SK-N-SH (cell line): ENCODE results near the gene ACOT7. TPM values are rescaled to one million over a fixed set of nuclear protein-coding genes. Genes with fewer than 3 reads are reported as not detected.

Source experiments
- CTCF ChIA-PET: fragments of 300-600, 350-600 bp; formaldehyde crosslinking; extraction: SDS; loops from one replicate; lab custom pipeline; 2021; lab: Yijun Ruan, JAX
- POLR2A ChIA-PET: fragments of 350-600 bp; sonication (Branson Sonifier 250); formaldehyde crosslinking; extraction: SDS; loops from one replicate; lab custom pipeline; 2020; ENCODE audit warnings: antibody characterized with exemption, inconsistent platforms; lab: Yijun Ruan, JAX
- DNase-seq: peaks from one replicate; pipeline ENCODE4 v3.0.0; 2012
- H2AFZ ChIP-seq: fragments of 200-600 bp; sonication (generic); 2 replicates; pipeline ENCODE4 v1.8.1; 2016; ENCODE audit warnings: antibody characterized with exemption, mild to moderate bottlenecking, low read depth
- H3F3A ChIP-seq: fragments of 200-600 bp; sonication (generic); replicated peaks from 2 replicates; pipeline ENCODE3; 2016; ENCODE audit warnings: antibody characterized with exemption, mild to moderate bottlenecking; ENCODE audit not compliant: insufficient read depth
- H3K27ac ChIP-seq, 2 experiments: fragments of 200-500 bp in 1 of 2; fragments of 200-600 bp in 1 of 2; sonication (Bioruptor generic) in 1 of 2; sonication (generic), shearing (Covaris generic) in 1 of 2; 2 replicates each; pipeline versions ENCODE4 v1.5.1 to v1.6.1; 2014 to 2016; ENCODE audit warnings: low read depth in 2 of 2, inconsistent platforms in 1 of 2, low read length in 1 of 2, mild to moderate bottlenecking in 1 of 2, mixed read lengths in 1 of 2
- H3K27me3 ChIP-seq: fragments of 200-600 bp; sonication (generic), shearing (Covaris generic); 2 replicates; pipeline ENCODE4 v1.6.1; 2016; ENCODE audit warnings: mixed run types; ENCODE audit not compliant: insufficient read depth
- H3K36me3 ChIP-seq, 2 experiments: fragments of 200-500 bp in 1 of 2; fragments of 200-600 bp in 1 of 2; sonication (Bioruptor generic) in 1 of 2; sonication (generic) in 1 of 2; replicated peaks in 1 of 2; 2 replicates each; pipeline versions ENCODE3 to v1.5.1; 2014 to 2016; ENCODE audit warnings: low read length in 1 of 2, mild to moderate bottlenecking in 1 of 2; ENCODE audit not compliant: insufficient read depth in 2 of 2, control insufficient read depth in 1 of 2
- H3K4me1 ChIP-seq, 2 experiments: fragments of 200-500 bp in 1 of 2; fragments of 200-600 bp in 1 of 2; sonication (Bioruptor generic) in 1 of 2; sonication (generic), shearing (Covaris generic) in 1 of 2; 2 replicates each; pipeline versions ENCODE4 v1.5.1 to v1.6.1; 2014 to 2016; ENCODE audit warnings: low read depth in 1 of 2, low read length in 1 of 2, mixed run types in 1 of 2; ENCODE audit not compliant: insufficient read depth in 2 of 2, control insufficient read depth in 1 of 2
- H3K4me2 ChIP-seq: fragments of 200-600 bp; sonication (generic), shearing (Covaris generic); 2 replicates; pipeline ENCODE4 v1.6.1; 2017; ENCODE audit warnings: mixed run types
- H3K4me3 ChIP-seq, 2 experiments: fragments of 200-500 bp in 1 of 2; fragments of 200-600 bp in 1 of 2; sonication (Bioruptor generic) in 1 of 2; sonication (generic), shearing (Covaris generic) in 1 of 2; 2 replicates each; pipeline versions ENCODE4 v1.5.1 to v1.8.1; 2014 to 2016; ENCODE audit warnings: low read depth in 2 of 2, inconsistent platforms in 1 of 2, low read length in 1 of 2, mild to moderate bottlenecking in 1 of 2, mixed read lengths in 1 of 2, moderate library complexity in 1 of 2
- H3K79me2 ChIP-seq: fragments of 200-600 bp; sonication (generic); 2 replicates; pipeline ENCODE4 v1.8.1; 2017; ENCODE audit warnings: mild to moderate bottlenecking; ENCODE audit not compliant: insufficient read depth
- H3K9ac ChIP-seq: fragments of 200-600 bp; sonication (generic); 2 replicates; pipeline ENCODE4 v1.6.1; 2017; ENCODE audit warnings: mixed run types
- H3K9me2 ChIP-seq: fragments of 200-600 bp; sonication (generic); 2 replicates; pipeline ENCODE4 v1.6.1; 2017; ENCODE audit warnings: mixed run types
- H3K9me3 ChIP-seq: fragments of 200-600 bp; sonication (generic); 2 replicates; pipeline ENCODE4 v1.6.1; 2017; ENCODE audit warnings: mixed run types, mild to moderate bottlenecking, moderate library complexity
- H4K20me1 ChIP-seq: fragments of 200-600 bp; sonication (generic); 2 replicates; pipeline ENCODE4 v1.6.1; 2017; ENCODE audit warnings: mild to moderate bottlenecking, mixed run types; ENCODE audit not compliant: insufficient read depth
- CHD2 ChIP-seq: fragments of 150-350 bp; IDR thresholded peaks from 2 replicates; pipeline ENCODE4 v1.6.1; 2018; ENCODE audit warnings: low read length; ENCODE audit not compliant: partially characterized antibody
- EP300 ChIP-seq, 2 experiments: IDR thresholded peaks; 2 replicates each; pipeline versions ENCODE4 v1.4.0 to v1.6.1; 2012; ENCODE audit warnings: borderline replicate concordance in 1 of 2, low read depth in 1 of 2, low read length in 1 of 2
- EZH2phosphoT487 ChIP-seq: fragments of 200-600 bp; sonication (generic); IDR thresholded peaks from 2 replicates; pipeline ENCODE4 v1.6.1; 2017; ENCODE audit warnings: low read depth, mixed run types, mild to moderate bottlenecking, antibody characterized with exemption, moderate library complexity, borderline replicate concordance
- NRF1 ChIP-seq: IDR thresholded peaks from 2 replicates; pipeline ENCODE4 v1.6.1; 2012; ENCODE audit warnings: low read depth, mild to moderate bottlenecking, low read length
- PBX3 ChIP-seq: IDR thresholded peaks from 2 replicates; pipeline ENCODE4; 2012
- REST ChIP-seq: IDR thresholded peaks from 2 replicates; pipeline ENCODE4 v1.6.1; 2012; ENCODE audit warnings: mild to moderate bottlenecking, low read depth, low read length, moderate library complexity
- SMC3 ChIP-seq: IDR thresholded peaks from 2 replicates; pipeline ENCODE4 v1.6.1; 2012; ENCODE audit warnings: low read depth, low read length, improper control_type of control experiment
- TEAD4 ChIP-seq: IDR thresholded peaks from 2 replicates; pipeline ENCODE4 v1.4.0; 2012; ENCODE audit warnings: mild to moderate bottlenecking, borderline replicate concordance; ENCODE audit not compliant: insufficient read depth
- USF2 ChIP-seq: fragments of 150-350 bp; IDR thresholded peaks from 2 replicates; pipeline ENCODE4 v1.6.1; 2017; ENCODE audit warnings: antibody characterized with exemption, low read length, low read depth, borderline replicate concordance
- WGBS: methylation state at CpG from one replicate; pipeline ENCODE4 v1.1.6; 2017; ENCODE audit warnings: low lambda C conversion rate; 5-methylcytosine and 5-hydroxymethylcytosine counted together
- polyA plus RNA-seq, 3 experiments: library from polyadenylated mRNA; depleted of rRNA; stranded (reverse); fragments of >200 nt; gene quantifications; 2 replicates each; pipeline ENCODE4 v1.2.3, GENCODE V29; 2012

ACOT7 gene
- polyA plus RNA-seq, 1 of the 3 experiments (the other 2 are of a cell fraction), result 289 TPM

GRCh38 chr1:6314503-6314902 is 79.1 kb downstream of the ACOT7 start:
- H3K4me1 ChIP-seq, result peaks cover 0 to 9% of the 10 kb centered on the region in 2 experiments; a peak in 1 of 4 replicates
- H3K27me3 ChIP-seq, result no peaks in the 10 kb centered on the region
- H3K4me2 ChIP-seq, result no peak overlapping the region
- no peaks in the 10 kb centered on the region for H3K9me2 ChIP-seq
- no peaks in the 10 kb centered on the region for H3K79me2 ChIP-seq
- WGBS, result 95% methylated on average over 12 of the region's 12 CpGs
- no peak overlapping the region for H3K4me3 ChIP-seq
- CTCF ChIA-PET, result no interaction called here
- POLR2A ChIA-PET, result no interaction called here
- H2AFZ ChIP-seq, result no peak overlapping the region
- TF ChIP-seq NRF1, result no peak
- TF ChIP-seq REST, result no peak
- TF ChIP-seq SMC3, result no peak
- TF ChIP-seq TEAD4, result no peak
- no peak for TF ChIP-seq USF2
- TF ChIP-seq PBX3, result no peak
- H3K9me3 ChIP-seq, result no peaks in the 10 kb centered on the region
- no peaks in the 10 kb centered on the region for H3F3A ChIP-seq
- peaks cover 4 to 13% of the 10 kb centered on the region in 2 experiments for H3K36me3 ChIP-seq
- no peak overlapping the region for H3K27ac ChIP-seq
- no peaks in the 10 kb centered on the region for H4K20me1 ChIP-seq
- no peak for DNase-seq
- H3K9ac ChIP-seq, result no peak overlapping the region

GRCh38 chr1:6313393-6314200 is 80.0 kb downstream of the ACOT7 start:
- peaks cover 4 to 13% of the 10 kb centered on the region in 2 experiments for H3K36me3 ChIP-seq
- H3K27ac ChIP-seq, result no peak overlapping the region
- no peak overlapping the region for H3K4me3 ChIP-seq
- ChIA-PET POLR2A (no interaction called here), CTCF (no interaction called here)
- H3K4me1 ChIP-seq, result peaks cover 0 to 9% of the 10 kb centered on the region in 2 experiments; a peak in 1 of 4 replicates
- no peaks in the 10 kb centered on the region for H3K27me3 ChIP-seq
- no peak for DNase-seq
- no peak overlapping the region for H3K4me2 ChIP-seq
- H3K79me2 ChIP-seq, result no peaks in the 10 kb centered on the region
- WGBS, result 93% methylated on average over 18 of the region's 18 CpGs
- H2AFZ ChIP-seq, result no peak overlapping the region
- no peaks in the 10 kb centered on the region for H3K9me3 ChIP-seq
- no peaks in the 10 kb centered on the region for H3K9me2 ChIP-seq
- no peaks in the 10 kb centered on the region for H3F3A ChIP-seq
- TF ChIP-seq EZH2phosphoT487, result no peak
- TF ChIP-seq EP300 (IDR thresholded peaks at IDR 0.05; ENCODE audit: borderline replicate concordance in 1 of 2, low read depth in 1 of 2, low read length in 1 of 2), result no peak
- no peak for TF ChIP-seq CHD2
- H4K20me1 ChIP-seq, result no peaks in the 10 kb centered on the region
- no peak overlapping the region for H3K9ac ChIP-seq
